ENCODE measurements around the gene PLD1.

DNA sequence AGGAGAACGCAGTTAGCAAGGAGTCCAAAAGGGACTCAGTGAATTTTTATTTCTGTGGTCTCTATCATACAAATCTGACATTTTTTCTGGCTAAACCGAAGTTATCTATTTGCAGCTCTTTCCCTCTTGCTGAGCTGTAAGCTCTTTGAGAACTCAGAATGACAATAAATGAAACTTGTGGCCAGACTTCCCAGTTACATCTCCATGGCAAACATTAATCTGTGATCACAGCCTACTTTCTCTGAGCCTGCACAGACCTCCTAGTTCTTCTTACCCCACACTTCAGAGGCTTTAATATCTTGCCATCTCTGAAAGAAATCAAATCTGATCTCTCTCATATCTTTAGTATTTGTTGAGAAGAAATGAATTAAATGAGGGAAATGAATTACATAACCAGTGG is 58.0 kb downstream of the PLD1 start:
- no peak for TF ChIP-seq POLR2AphosphoS5 (IDR thresholded peaks at IDR 0.05; ENCODE audit: low read depth)
- TF ChIP-seq, protein P1, sequence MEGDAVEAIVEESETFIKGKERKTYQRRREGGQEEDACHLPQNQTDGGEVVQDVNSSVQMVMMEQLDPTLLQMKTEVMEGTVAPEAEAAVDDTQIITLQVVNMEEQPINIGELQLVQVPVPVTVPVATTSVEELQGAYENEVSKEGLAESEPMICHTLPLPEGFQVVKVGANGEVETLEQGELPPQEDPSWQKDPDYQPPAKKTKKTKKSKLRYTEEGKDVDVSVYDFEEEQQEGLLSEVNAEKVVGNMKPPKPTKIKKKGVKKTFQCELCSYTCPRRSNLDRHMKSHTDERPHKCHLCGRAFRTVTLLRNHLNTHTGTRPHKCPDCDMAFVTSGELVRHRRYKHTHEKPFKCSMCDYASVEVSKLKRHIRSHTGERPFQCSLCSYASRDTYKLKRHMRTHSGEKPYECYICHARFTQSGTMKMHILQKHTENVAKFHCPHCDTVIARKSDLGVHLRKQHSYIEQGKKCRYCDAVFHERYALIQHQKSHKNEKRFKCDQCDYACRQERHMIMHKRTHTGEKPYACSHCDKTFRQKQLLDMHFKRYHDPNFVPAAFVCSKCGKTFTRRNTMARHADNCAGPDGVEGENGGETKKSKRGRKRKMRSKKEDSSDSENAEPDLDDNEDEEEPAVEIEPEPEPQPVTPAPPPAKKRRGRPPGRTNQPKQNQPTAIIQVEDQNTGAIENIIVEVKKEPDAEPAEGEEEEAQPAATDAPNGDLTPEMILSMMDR (IDR thresholded peaks at IDR 0.05; ENCODE audit: insufficient read depth, low read length): no peak
- TF ChIP-seq, protein P2, sequence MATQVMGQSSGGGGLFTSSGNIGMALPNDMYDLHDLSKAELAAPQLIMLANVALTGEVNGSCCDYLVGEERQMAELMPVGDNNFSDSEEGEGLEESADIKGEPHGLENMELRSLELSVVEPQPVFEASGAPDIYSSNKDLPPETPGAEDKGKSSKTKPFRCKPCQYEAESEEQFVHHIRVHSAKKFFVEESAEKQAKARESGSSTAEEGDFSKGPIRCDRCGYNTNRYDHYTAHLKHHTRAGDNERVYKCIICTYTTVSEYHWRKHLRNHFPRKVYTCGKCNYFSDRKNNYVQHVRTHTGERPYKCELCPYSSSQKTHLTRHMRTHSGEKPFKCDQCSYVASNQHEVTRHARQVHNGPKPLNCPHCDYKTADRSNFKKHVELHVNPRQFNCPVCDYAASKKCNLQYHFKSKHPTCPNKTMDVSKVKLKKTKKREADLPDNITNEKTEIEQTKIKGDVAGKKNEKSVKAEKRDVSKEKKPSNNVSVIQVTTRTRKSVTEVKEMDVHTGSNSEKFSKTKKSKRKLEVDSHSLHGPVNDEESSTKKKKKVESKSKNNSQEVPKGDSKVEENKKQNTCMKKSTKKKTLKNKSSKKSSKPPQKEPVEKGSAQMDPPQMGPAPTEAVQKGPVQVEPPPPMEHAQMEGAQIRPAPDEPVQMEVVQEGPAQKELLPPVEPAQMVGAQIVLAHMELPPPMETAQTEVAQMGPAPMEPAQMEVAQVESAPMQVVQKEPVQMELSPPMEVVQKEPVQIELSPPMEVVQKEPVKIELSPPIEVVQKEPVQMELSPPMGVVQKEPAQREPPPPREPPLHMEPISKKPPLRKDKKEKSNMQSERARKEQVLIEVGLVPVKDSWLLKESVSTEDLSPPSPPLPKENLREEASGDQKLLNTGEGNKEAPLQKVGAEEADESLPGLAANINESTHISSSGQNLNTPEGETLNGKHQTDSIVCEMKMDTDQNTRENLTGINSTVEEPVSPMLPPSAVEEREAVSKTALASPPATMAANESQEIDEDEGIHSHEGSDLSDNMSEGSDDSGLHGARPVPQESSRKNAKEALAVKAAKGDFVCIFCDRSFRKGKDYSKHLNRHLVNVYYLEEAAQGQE (IDR thresholded peaks at IDR 0.05; ENCODE audit: insufficient replicate concordance, low read depth): no peak
- no peak for TF ChIP-seq GABPA (IDR thresholded peaks at IDR 0.05; ENCODE audit: low read depth)
- TF ChIP-seq SPI1 (IDR thresholded peaks at IDR 0.05; ENCODE audit: borderline replicate concordance, low read depth): no peak

All from HL-60 (cell line).